ENCODE measurements around the gene JAKMIP2.
"Not testable (repeated sequence)": the region's sequence is repeated elsewhere in the genome, so short reads cannot be mapped to it uniquely, and the experiment has no call there.

Gene JAKMIP2

GRCh38 chr5:147782110-147783028, at the start of gene JAKMIP2:
TSS of gene JAKMIP2 (minus strand) at chr5:147782728. CDS start at chr5:147671806, 110,922 bp downstream.
- peak; percentile 78 for DNase-seq

- no peak for DNase-seq
Observed at GRCh38 chr5:147831465-147831864, 48.9 kb upstream of the JAKMIP2 start, which contains the start of gene SPINK1. TSS of gene SPINK1 (minus strand) at chr5:147831671. CDS start at chr5:147831577, 94 bp downstream.

- no peak for DNase-seq
Observed at GRCh38 chr5:147830035-147830434, 47.5 kb upstream of the JAKMIP2 start.

GRCh38 chr5:147827017-147827416, 44.5 kb upstream of the JAKMIP2 start:
- not testable (repeated sequence) for DNase-seq

DNA sequence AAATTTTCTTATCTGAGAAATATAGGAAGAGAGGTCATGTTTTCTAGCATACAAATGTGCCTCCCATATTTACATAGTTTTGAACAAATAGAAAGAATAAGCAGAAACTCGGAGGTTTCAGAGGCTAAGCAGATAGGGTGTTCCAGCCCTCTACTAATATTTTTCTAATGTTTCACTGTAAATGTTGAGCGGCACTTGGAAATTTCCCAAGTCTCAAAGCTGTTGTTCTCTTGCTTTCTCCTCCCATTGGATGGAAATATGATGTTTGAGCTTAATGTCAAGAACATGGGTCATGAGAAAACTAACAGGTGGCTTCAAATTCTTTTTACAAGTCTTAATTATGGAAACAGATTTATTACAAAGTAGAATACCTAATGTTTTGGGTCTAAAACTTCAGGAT, 43.8 kb upstream of the JAKMIP2 start:
- no peak for DNase-seq

DNA sequence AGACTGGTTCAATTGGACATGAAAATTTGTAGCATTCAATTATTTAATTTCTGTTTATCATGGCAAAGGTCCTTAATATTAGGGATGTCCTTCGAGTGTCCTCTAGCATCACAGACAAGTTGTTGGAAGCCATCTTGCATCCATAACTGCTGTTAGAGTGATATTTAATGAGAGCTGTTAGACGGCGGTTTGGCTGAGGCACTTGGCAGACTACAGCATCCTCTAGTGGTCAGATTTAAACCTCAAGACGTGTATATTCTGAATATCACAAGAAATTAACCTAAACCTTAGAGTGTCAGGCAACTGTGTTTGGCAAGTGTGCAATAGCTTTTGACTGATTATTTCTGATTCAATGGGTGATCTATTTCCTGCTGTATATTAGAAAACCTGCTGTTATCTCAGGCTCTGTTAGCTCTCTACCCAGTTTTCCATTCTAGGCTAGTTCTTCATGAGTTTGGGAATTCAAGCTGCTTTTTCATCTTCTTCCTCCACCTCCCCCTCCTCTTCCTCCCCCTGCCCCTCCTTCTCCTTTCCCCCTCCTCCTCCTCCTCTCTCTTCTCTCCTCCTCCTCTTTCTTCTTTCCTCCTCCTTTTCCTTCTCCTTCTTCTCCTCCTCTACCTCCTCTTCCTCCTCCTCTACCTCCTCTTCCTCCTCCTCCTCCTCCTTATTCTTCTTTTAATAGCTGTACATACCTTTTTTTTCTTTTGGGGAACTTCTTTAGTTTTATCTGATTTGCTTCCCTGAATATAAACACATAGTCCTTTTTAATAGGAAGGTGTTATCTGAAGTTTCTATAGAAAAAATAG, 40.4 kb upstream of the JAKMIP2 start:
- DNase-seq, result no peak

GRCh38 chr5:147822222-147822621, 39.7 kb upstream of the JAKMIP2 start:
- not testable (repeated sequence) for DNase-seq

DNA sequence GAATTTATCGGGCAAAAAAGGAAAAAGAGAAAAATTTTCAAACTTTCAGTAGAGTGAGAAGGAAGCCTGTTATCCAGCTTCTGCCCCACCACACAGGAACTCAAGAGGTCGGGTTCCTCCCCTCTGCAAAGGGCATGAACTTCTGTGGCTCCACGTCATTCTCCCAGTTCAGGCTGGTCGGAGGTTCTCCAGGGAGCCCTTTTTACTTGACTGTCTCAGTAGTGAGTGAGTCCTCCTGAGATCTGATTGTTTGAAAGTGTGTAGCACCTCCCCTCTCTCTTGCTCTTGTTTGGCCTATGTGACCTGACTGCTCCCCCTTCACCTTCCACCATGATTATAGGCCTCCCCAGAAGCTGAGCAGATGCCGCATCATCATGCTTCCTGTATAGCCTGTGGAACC, 39.2 kb upstream of the JAKMIP2 start:
- DNase-seq, result no peak

DNA sequence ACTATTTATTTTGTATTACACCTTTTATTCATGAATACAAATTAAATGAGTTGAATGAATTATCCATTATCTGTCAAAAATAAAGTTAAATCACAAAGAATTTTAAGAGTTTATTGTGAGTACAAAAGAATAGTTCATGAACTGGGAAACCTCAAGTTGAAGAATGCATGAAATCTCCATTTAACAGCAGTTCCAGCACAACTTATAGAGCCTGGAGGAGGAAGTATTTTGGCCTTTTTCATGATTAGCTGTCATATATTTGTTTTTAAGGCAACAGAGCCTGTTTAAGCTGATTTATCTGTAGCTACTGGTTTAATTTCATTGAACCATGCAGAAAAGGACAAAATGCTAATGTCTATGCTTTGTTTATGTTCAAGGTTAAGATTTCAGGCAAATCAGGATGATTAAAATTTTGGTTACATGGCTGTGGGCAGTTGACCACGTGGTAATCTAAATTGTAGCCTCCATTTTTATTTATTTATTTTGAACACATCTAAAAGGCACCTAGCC, 36.8 kb upstream of the JAKMIP2 start:
- DNase-seq, result no peak

GRCh38 chr5:147818290-147818689, 35.8 kb upstream of the JAKMIP2 start:
- DNase-seq, result no peak

GRCh38 chr5:147813696-147814095, 31.2 kb upstream of the JAKMIP2 start:
- no peak for DNase-seq

GRCh38 chr5:147809830-147810666, 27.5 kb upstream of the JAKMIP2 start:
- DNase-seq, result no peak

DNA sequence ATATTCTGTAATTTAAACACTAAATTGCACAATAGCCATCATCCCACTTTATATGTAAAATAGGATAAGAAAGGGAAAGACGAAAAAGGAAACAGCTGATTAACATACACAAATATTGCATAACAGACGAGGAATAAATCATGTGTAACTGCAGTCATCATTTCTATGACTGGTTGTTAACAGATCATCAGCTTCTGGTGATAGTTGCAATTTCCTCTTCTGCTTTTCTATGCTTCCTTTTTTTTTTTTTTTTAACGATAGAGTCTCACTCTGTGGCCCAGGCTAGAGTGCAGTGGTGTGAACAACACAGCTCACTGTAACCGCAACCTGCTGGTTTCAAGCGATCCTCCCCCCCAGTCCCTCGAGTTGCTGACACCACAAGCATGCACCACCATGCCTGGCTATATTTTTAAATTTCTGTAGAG, 22.5 kb upstream of the JAKMIP2 start:
- DNase-seq, result no peak

GRCh38 chr5:147804334-147804733, 21.8 kb upstream of the JAKMIP2 start:
- no peak for DNase-seq

GRCh38 chr5:147803926-147804325, 21.4 kb upstream of the JAKMIP2 start:
- DNase-seq, result no peak

GRCh38 chr5:147803161-147803560, 20.6 kb upstream of the JAKMIP2 start:
- not testable (repeated sequence) for DNase-seq

DNA sequence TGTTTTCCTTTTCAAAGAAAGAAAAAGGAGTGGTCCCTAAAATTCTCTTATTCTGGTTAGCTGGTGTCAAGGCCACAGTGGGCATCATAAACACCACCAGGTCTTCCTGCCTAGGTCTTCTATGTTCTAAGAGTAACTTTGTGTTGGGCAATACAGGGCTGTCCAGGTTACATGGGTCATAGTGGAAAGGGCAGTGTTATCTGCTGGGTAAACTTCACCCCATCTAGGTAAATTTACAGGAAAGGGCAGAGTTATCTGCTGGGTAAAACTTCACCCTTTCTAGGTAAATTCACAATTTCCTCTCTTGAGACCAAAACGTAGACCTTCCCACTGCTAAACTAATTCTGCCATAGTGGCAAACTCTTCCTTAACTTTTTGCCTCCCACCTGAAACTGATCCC, 18.9 kb upstream of the JAKMIP2 start:
- DNase-seq, result no peak

GRCh38 chr5:147800491-147800890, 18.0 kb upstream of the JAKMIP2 start:
- DNase-seq, result no peak

- DNase-seq, result no peak
Observed at GRCh38 chr5:147796556-147797308, 14.2 kb upstream of the JAKMIP2 start.

DNA sequence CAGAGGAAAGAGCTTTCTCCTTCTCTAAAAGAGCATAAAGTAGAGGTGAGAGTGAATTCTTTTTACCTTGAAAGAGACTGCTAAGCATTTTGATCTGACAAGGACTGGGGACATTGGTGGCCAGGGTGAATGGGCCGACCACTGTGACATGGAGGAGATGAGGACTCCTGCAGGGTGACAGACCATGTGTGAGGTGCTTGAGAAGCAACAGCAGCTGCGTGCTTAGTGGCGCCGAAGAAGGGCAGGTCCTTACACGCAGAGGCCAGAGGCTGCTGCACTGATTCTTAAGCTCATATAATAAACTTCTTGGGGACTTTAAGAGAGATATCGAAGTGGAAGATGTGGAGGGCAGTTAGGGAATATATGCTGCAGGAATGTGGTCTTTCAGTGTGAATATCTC, 8.7 kb upstream of the JAKMIP2 start:
- DNase-seq, result no peak

DNA sequence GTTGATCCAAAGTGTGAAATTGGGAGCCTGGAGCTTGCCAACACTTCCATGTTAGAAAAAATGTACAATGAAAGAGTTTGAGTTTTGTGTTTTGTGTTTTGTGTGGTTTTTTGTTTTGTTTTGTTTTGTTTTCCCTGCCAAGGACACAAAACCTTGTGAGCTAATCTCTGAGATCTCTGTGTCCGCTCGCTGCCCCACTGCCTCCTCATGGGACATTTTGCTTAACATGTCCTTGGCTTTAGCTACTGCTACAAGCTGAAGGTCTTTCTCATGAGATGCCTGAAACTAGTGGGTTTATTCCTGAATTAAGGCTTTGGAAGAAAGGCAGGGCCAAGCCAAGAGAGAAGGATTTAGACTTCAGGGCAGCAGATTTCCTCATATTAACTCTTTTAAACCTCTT, 7.3 kb upstream of the JAKMIP2 start:
- no peak for DNase-seq

- no peak for DNase-seq
Observed at GRCh38 chr5:147788023-147788422, 5.5 kb upstream of the JAKMIP2 start.
